ENCODE results near the gene WWC2.

Gene WWC2

GRCh38 chr4:183362916-183363542 is 264.0 kb downstream of the WWC2 start:
- DNase-seq = no peak

- no peak for DNase-seq
Observed at GRCh38 chr4:183364025-183364424, 265.0 kb downstream of the WWC2 start.

GRCh38 chr4:183366206-183366835 is 267.3 kb downstream of the WWC2 start:
- no peak for DNase-seq

- DNase-seq = no peak
Observed at GRCh38 chr4:183369073-183369472, 270.0 kb downstream of the WWC2 start.

Measured in bone marrow (tissue), 2 donors.